Mucosa of descending colon (tissue), 3 donors: ENCODE results near the gene RTN4IP1. TPM values are rescaled to one million over a fixed set of nuclear protein-coding genes. Genes with fewer than 3 reads are reported as not detected.
"Not testable (repeated sequence)": the region's sequence is repeated elsewhere in the genome, so short reads cannot be mapped to it uniquely, and the experiment has no call there.

Experiments
- ATAC-seq: fragments of 200-7000 bp; cut with Tn5 transposase; one replicate; pipeline ENCODE4 v1.9.1; 2020; ENCODE audit warnings: mild to moderate bottlenecking, moderate library complexity
- DNase-seq, 3 donors: peaks; one replicate each; pipeline ENCODE4 v3.0.0-alpha.2; 2020
- H3K36me3 ChIP-seq: fragments of 200-600 bp; one replicate; pipeline ENCODE4 v1.8.0; 2021; ENCODE audit warnings: low read depth, mild to moderate bottlenecking
- H3K4me1 ChIP-seq: fragments of 200-600 bp; one replicate; pipeline ENCODE4 v1.8.0; 2021; ENCODE audit warnings: low read depth, mild to moderate bottlenecking
- H3K4me3 ChIP-seq: fragments of 200-600 bp; one replicate; pipeline ENCODE4 v1.8.0; 2021; ENCODE audit warnings: mild to moderate bottlenecking
- H3K9me3 ChIP-seq: fragments of 200-600 bp; one replicate; pipeline ENCODE4 v1.8.0; 2021; ENCODE audit warnings: mild to moderate bottlenecking
- CTCF ChIP-seq: fragments of 200-600 bp; IDR thresholded peaks from one replicate; pipeline ENCODE4 v1.8.0; 2022; ENCODE audit warnings: antibody characterized with exemption, mild to moderate bottlenecking
- intact Hi-C, 2 donors: fragments of 100-400 bp; cut with DNase I in 1 of 2; cut with micrococcal nuclease in 1 of 2; formaldehyde crosslinking; loops; one replicate each; pipeline versions ENCODE4 v1.11.0 to v1.11.1; 2022; cut with DNase I, micrococcal nuclease
- total RNA-seq, 3 donors: library from RNA; stranded (reverse); fragmentation: NEBNext Ultra II Directional in 2 of 3; extraction: Animal tissue kit (Norgen Biotek cat#: 25700) in 2 of 3; gene quantifications; one replicate each; pipeline versions ENCODE4 v1.2.1 to v1.2.4, GENCODE V29; 2021 to 2023
- donor health status: DM: no; HTN: no; CAD: no; lungs with moderate emphysema.
- donor health status: DM: no; HTN: no; CAD: no.
- donor health status: DM: no; HTN: yes; CAD: no.

RTN4IP1 gene
- total RNA-seq, 3 donors from 2014 or later, result 8.3 to 12.8 (median 9.8) TPM

DNA sequence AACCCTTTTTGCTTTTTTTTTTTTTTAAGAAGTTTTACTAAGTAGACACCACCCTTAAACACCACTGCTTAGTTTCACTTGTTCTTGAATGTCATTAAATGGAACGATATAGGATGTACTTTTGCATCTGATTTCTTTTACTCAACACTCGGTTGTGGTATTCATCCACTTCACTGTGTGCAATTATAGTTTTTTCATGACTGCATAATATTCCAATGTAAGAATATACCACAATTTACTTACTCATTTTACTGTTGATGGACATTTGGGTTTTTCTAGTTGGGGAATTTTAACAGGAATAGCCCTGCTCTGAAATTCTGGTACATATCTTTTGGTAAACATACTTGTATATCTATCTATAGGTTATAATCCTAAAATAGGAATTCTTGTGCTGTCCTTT lies 29.9 kb downstream of the RTN4IP1 start:
- ATAC-seq (no peak), DNase-seq (no peak)
- Histone ChIP-seq H3K36me3 (no peaks in the 10 kb centered on the region), H3K4me3 (no peak overlapping the region), H3K9me3 (no peaks in the 10 kb centered on the region), H3K4me1 (no peaks in the 10 kb centered on the region)
- no peak for TF ChIP-seq CTCF
- intact Hi-C loops, result no loop called here

- ATAC-seq, result no peak
- DNase-seq, result no peak
- Histone ChIP-seq H3K4me3 (no peak overlapping the region), H3K36me3 (no peaks in the 10 kb centered on the region), H3K9me3 (no peaks in the 10 kb centered on the region), H3K4me1 (no peaks in the 10 kb centered on the region)
- intact Hi-C loops, result no loop called here
- no peak for TF ChIP-seq CTCF
Measured at GRCh38 chr6:106591111-106591825, 38.0 kb downstream of the RTN4IP1 start.

DNA sequence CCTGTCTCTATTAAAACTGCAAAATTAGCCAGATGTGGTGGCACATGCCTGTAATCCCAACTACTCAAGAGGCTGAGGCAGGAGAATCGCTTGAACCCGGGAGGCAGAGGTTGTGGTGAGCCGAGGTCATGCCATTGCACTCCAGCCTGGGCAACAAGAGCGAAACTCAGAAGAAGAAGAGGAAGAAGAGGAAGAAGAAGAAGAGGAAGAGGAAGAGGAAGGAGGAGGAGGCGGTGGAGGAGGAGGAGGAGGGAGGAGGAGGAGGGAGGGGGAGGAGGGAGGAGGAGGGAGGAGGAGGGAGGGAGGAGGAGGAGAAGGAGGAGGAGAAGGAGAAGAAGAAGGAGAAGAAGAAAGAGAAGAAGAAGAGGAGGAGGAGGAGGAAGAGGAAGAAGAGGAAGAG lies 40.4 kb downstream of the RTN4IP1 start:
- ATAC-seq, H3K9me3 ChIP-seq, H3K4me3 ChIP-seq, intact Hi-C loops, H3K4me1 ChIP-seq, DNase-seq, H3K36me3 ChIP-seq: not testable (repeated sequence)

GRCh38 chr6:106586815-106587415 lies 42.4 kb downstream of the RTN4IP1 start:
- intact Hi-C loops, result no loop called here
- no peaks in the 10 kb centered on the region for H3K36me3 ChIP-seq
- no peak for ATAC-seq
- DNase-seq, result no peak
- H3K4me1 ChIP-seq, result no peaks in the 10 kb centered on the region
- H3K9me3 ChIP-seq, result no peaks in the 10 kb centered on the region
- no peak overlapping the region for H3K4me3 ChIP-seq
- TF ChIP-seq CTCF, result no peak

DNA sequence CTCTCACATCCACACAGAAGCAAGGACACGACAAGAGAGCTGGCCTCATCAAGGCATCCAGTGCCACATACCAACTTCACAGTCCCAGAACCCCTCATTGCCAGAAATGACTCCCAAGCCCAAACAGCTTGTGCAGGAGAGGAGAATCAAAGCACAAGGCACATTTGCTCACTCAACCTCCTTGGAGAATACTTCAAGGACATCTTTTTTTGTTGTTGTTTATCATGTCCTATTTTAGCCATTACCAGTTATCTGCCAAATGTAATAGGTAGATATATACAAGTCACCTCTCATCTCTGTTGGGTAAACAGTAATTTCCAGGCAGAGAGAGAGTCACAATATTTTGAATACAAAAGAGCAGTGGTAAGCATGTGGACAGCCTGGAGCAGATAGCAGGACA lies 47.8 kb downstream of the RTN4IP1 start:
- Histone ChIP-seq H3K4me1 (no peaks in the 10 kb centered on the region), H3K9me3 (no peaks in the 10 kb centered on the region), H3K36me3 (no peaks in the 10 kb centered on the region), H3K4me3 (no peak overlapping the region)
- no peak for TF ChIP-seq CTCF
- intact Hi-C loops, result no loop called here
- DNase-seq (no peak), ATAC-seq (no peak)

DNA sequence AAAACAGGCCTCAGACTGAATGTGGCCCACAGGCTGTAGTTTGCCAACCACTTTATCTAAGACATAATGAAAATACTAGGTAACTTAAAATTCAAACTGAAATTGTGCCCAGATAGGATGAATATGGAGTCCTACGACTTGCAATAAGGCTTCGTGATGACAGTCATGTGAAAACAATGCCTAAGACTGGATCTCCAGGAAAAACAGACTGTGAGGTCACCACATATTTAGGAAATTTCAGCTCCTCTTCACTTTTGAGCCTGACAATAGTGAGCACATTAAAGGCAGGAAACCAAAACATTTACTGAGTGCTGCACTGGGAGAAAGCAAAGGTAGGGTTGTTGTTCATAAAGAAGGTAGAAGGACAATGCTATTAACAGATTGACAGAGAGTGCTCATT lies 50.0 kb downstream of the RTN4IP1 start:
- no peak for ATAC-seq
- no peaks in the 10 kb centered on the region for H3K36me3 ChIP-seq
- DNase-seq, result no peak
- intact Hi-C loops, result no loop called here
- H3K9me3 ChIP-seq, result no peaks in the 10 kb centered on the region
- no peaks in the 10 kb centered on the region for H3K4me1 ChIP-seq
- H3K4me3 ChIP-seq, result no peak overlapping the region
- no peak for TF ChIP-seq CTCF
